SU-DHL-6 (cell line): ENCODE measurements around the gene KCNJ9.

Source experiments
- H2AFZ ChIP-seq: fragments of 200-600 bp; sonication (generic); 2 replicates; pipeline ENCODE4 v1.6.1; 2014; ENCODE audit warnings: low read depth, mild to moderate bottlenecking, moderate library complexity, mixed read lengths, antibody characterized with exemption, low read length; ENCODE audit not compliant: severe bottlenecking
- H3F3A ChIP-seq: fragments of 200-600 bp; shearing (Covaris generic); 2 replicates; pipeline ENCODE4 v1.6.0; 2016; ENCODE audit warnings: antibody characterized with exemption, mild to moderate bottlenecking; ENCODE audit not compliant: insufficient read depth
- H3K27ac ChIP-seq: fragments of 200-600 bp; sonication (generic); 2 replicates; pipeline ENCODE4 v1.5.1; 2016; ENCODE audit warnings: low read depth, mild to moderate bottlenecking, low read length, moderate library complexity, mixed read lengths
- H3K27me3 ChIP-seq: fragments of 200-600 bp; sonication (generic), shearing (Covaris generic); 2 replicates; pipeline ENCODE4 v1.6.0; 2014; ENCODE audit warnings: mild to moderate bottlenecking, low read length
- H3K36me3 ChIP-seq: fragments of 200-600 bp; sonication (generic); 2 replicates; pipeline ENCODE4 v1.6.1; 2014; ENCODE audit warnings: mild to moderate bottlenecking, low read length, mixed read lengths
- H3K4me2 ChIP-seq: fragments of 300-600, 200-600 bp; shearing (Covaris generic), sonication (generic); 2 replicates; pipeline ENCODE4 v1.6.0; 2014; ENCODE audit warnings: low read length, low read depth, mild to moderate bottlenecking; ENCODE audit not compliant: poor library complexity, severe bottlenecking
- H3K4me3 ChIP-seq: fragments of 200-600 bp; sonication (generic); 2 replicates; pipeline ENCODE4 v1.5.1; 2014; ENCODE audit warnings: antibody characterized with exemption, low read length, mild to moderate bottlenecking, mixed read lengths; ENCODE audit not compliant: insufficient read depth, poor library complexity, severe bottlenecking
- H3K79me2 ChIP-seq: fragments of 200-600 bp; sonication (generic); 2 replicates; pipeline ENCODE4 v1.6.1; 2014; ENCODE audit warnings: mild to moderate bottlenecking, low read length, moderate library complexity; ENCODE audit not compliant: insufficient read depth
- H3K9ac ChIP-seq: fragments of 200-600 bp; sonication (generic); 2 replicates; pipeline ENCODE4 v1.7.0; 2014; ENCODE audit warnings: mild to moderate bottlenecking, low read length
- H3K9me2 ChIP-seq: fragments of 200-600 bp; sonication (generic); replicated peaks from 2 replicates; pipeline ENCODE4 v1.6.1; 2014; ENCODE audit warnings: low read length; ENCODE audit not compliant: insufficient read depth
- H3K9me3 ChIP-seq: fragments of 200-600 bp; sonication (generic); 2 replicates; pipeline ENCODE4 v1.6.1; 2014; ENCODE audit warnings: low read length, mixed read lengths; ENCODE audit not compliant: insufficient read depth
- H4K20me1 ChIP-seq: fragments of 200-600 bp; sonication (generic); 2 replicates; pipeline ENCODE4 v1.6.1; 2014; ENCODE audit warnings: low read depth, mild to moderate bottlenecking, antibody characterized with exemption, low read length, moderate library complexity, mixed read lengths
- EZH2phosphoT487 ChIP-seq: fragments of 200-600 bp; sonication (generic), shearing (Covaris generic); conservative IDR thresholded peaks from 2 replicates; pipeline ENCODE4 v1.6.1; 2018; ENCODE audit warnings: mild to moderate bottlenecking, antibody characterized with exemption, low read length, moderate library complexity, mixed read lengths
- TF ChIP-seq, protein P1 (sequence below): fragments of 200-600 bp; sonication (generic); IDR thresholded peaks from one replicate; pipeline ENCODE4 v1.5.1; 2017; ENCODE audit warnings: antibody characterized with exemption, mild to moderate bottlenecking, low read length, moderate library complexity; ENCODE audit not compliant: insufficient read depth, poor library complexity, severe bottlenecking

KCNJ9 gene

GRCh38 chr1:160136121-160136925, 55.0 kb downstream of the KCNJ9 start:
- Histone ChIP-seq H3K36me3 (no peaks in the 10 kb centered on the region), H2AFZ (no peak overlapping the region), H3K27ac (no peak overlapping the region), H4K20me1 (no peaks in the 10 kb centered on the region), H3K9me2 (no peaks in the 10 kb centered on the region), H3K4me3 (no peak overlapping the region), H3K27me3 (no peaks in the 10 kb centered on the region), H3K9ac (no peak overlapping the region), H3K9me3 (no peaks in the 10 kb centered on the region), H3K79me2 (no peaks in the 10 kb centered on the region), H3K4me2 (no peak overlapping the region), H3F3A (no peaks in the 10 kb centered on the region)
- TF ChIP-seq, protein P1, sequence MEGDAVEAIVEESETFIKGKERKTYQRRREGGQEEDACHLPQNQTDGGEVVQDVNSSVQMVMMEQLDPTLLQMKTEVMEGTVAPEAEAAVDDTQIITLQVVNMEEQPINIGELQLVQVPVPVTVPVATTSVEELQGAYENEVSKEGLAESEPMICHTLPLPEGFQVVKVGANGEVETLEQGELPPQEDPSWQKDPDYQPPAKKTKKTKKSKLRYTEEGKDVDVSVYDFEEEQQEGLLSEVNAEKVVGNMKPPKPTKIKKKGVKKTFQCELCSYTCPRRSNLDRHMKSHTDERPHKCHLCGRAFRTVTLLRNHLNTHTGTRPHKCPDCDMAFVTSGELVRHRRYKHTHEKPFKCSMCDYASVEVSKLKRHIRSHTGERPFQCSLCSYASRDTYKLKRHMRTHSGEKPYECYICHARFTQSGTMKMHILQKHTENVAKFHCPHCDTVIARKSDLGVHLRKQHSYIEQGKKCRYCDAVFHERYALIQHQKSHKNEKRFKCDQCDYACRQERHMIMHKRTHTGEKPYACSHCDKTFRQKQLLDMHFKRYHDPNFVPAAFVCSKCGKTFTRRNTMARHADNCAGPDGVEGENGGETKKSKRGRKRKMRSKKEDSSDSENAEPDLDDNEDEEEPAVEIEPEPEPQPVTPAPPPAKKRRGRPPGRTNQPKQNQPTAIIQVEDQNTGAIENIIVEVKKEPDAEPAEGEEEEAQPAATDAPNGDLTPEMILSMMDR: no peak
- TF ChIP-seq EZH2phosphoT487: no peak

GRCh38 chr1:160136926-160137200, 55.5 kb downstream of the KCNJ9 start:
- no peak overlapping the region for H3K27ac ChIP-seq
- H3K9ac ChIP-seq: no peak overlapping the region
- H3K4me2 ChIP-seq: no peak overlapping the region
- H3K9me3 ChIP-seq: no peaks in the 10 kb centered on the region
- no peaks in the 10 kb centered on the region for H3F3A ChIP-seq
- TF ChIP-seq, protein P1: no peak
- no peak for TF ChIP-seq EZH2phosphoT487
- H4K20me1 ChIP-seq: no peaks in the 10 kb centered on the region
- H3K79me2 ChIP-seq: no peaks in the 10 kb centered on the region
- H3K4me3 ChIP-seq: no peak overlapping the region
- no peak overlapping the region for H2AFZ ChIP-seq
- no peaks in the 10 kb centered on the region for H3K27me3 ChIP-seq
- H3K36me3 ChIP-seq: no peaks in the 10 kb centered on the region
- no peaks in the 10 kb centered on the region for H3K9me2 ChIP-seq

DNA sequence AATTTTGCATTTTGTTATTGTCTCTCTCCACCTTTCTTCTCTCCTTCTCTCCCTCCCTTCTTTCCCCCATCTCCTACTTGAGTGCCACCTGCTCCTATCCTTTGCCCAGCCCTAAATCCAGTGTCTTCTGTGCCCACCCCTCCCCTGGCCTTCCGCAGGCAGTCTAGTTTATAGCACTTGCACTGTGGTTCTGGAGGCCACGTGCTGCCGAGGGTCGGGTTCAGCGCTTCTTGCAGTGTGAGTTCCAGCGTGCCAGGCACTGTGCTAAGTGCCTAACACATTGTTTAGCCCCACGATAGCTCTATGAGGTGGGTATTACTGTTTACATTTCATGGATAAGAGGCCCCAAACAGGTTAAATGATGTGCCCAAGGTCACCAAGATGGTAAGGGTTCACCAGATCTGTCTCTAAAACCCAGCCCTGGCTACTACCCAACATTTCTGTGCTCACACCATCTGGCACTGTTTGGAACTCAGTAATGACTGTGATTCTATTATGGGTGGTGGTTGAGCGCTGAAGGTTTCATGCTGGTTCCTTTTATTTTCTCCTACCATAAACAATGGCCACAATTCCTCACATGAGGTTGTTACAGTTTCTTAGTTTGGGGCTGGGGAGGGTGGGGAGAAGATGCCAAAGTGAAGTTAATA, 56.0 kb downstream of the KCNJ9 start:
- H3K9me2 ChIP-seq: no peaks in the 10 kb centered on the region
- TF ChIP-seq, protein P1: no peak
- no peak for TF ChIP-seq EZH2phosphoT487
- no peak overlapping the region for H3K4me2 ChIP-seq
- H3K27me3 ChIP-seq: no peaks in the 10 kb centered on the region
- H3K79me2 ChIP-seq: no peaks in the 10 kb centered on the region
- no peaks in the 10 kb centered on the region for H3K36me3 ChIP-seq
- no peaks in the 10 kb centered on the region for H4K20me1 ChIP-seq
- H3K4me3 ChIP-seq: no peak overlapping the region
- H2AFZ ChIP-seq: no peak overlapping the region
- no peak overlapping the region for H3K9ac ChIP-seq
- H3F3A ChIP-seq: no peaks in the 10 kb centered on the region
- H3K9me3 ChIP-seq: no peaks in the 10 kb centered on the region
- H3K27ac ChIP-seq: no peak overlapping the region
